Hindlimb muscle (tissue), 1 donor: ENCODE results near the gene FAM83C. TPM values are rescaled to one million over a fixed set of nuclear protein-coding genes. Genes with fewer than 3 reads are reported as not detected.

ENCODE experiments used
- DNase-seq: peaks from one replicate; pipeline ENCODE4 v3.0.0-alpha.2; 2013
- polyA plus RNA-seq: library from polyadenylated mRNA; unstranded; fragments of 120-200 nt; gene quantifications from one replicate; pipeline ENCODE4 v1.2.1, GENCODE V29; 2013; ENCODE audit not compliant: insufficient read length

The FAM83C gene
- polyA plus RNA-seq, 1 donor: 0.17 TPM

GRCh38 chr20:35298264-35298663 lies 6.0 kb upstream of the FAM83C start:
- DNase-seq: no peak

GRCh38 chr20:35297740-35298139 lies 5.5 kb upstream of the FAM83C start:
- no peak for DNase-seq

GRCh38 chr20:35297155-35297554 lies 4.9 kb upstream of the FAM83C start:
- DNase-seq: no peak

GRCh38 chr20:35296101-35296554 lies 3.9 kb upstream of the FAM83C start:
- DNase-seq: no peak

GRCh38 chr20:35295674-35296073 lies 3.4 kb upstream of the FAM83C start:
- no peak for DNase-seq

GRCh38 chr20:35295058-35295457 lies 2.8 kb upstream of the FAM83C start:
- DNase-seq: no peak

GRCh38 chr20:35294293-35294685 lies 2.1 kb upstream of the FAM83C start:
- no peak for DNase-seq

GRCh38 chr20:35293303-35294292 lies 1.4 kb upstream of the FAM83C start:
- no peak for DNase-seq

- DNase-seq: no peak
Measured at GRCh38 chr20:35292504-35293285, 470 bp upstream of the FAM83C start.

GRCh38 chr20:35290887-35291417 lies 1.3 kb downstream of the FAM83C start:
- no peak for DNase-seq

- DNase-seq: no peak
Measured at GRCh38 chr20:35290186-35290886, 1.9 kb downstream of the FAM83C start.

GRCh38 chr20:35288325-35289060 lies 3.7 kb downstream of the FAM83C start:
- DNase-seq: no peak

- DNase-seq: no peak
Measured at GRCh38 chr20:35287509-35288324, 4.5 kb downstream of the FAM83C start.

- DNase-seq: no peak
Measured at GRCh38 chr20:35286899-35287508, 5.2 kb downstream of the FAM83C start.

GRCh38 chr20:35286077-35286898 lies 5.9 kb downstream of the FAM83C start:
- no peak for DNase-seq

- no peak for DNase-seq
Measured at GRCh38 chr20:35285806-35286076, 6.5 kb downstream of the FAM83C start.

GRCh38 chr20:35284992-35285805 lies 7.0 kb downstream of the FAM83C start:
- DNase-seq: no peak

GRCh38 chr20:35284267-35284991 lies 7.8 kb downstream of the FAM83C start, which contains the start of gene EIF6:
TSS of gene EIF6 (minus strand) at chr20:35284772. CDS start at chr20:35284487, 285 bp downstream.
- peak; percentile 90 for DNase-seq
